Fibroblast of skin of right quadriceps (primary cell): ENCODE data around the gene MTHFD1L.
A peak's percentile ranks its signal among the peaks of the same experiment; 100 is the strongest.
"Not testable (repeated sequence)": the region's sequence is repeated elsewhere in the genome, so short reads cannot be mapped to it uniquely, and the experiment has no call there.

ENCODE experiments used
- DNase-seq: peaks from one replicate; pipeline ENCODE4 v3.0.0-alpha.2; 2013

MTHFD1L gene

GRCh38 chr6:151070631-151071051, 205.1 kb downstream of the MTHFD1L start:
- DNase-seq, result peak; percentile 53

GRCh38 chr6:151071295-151071694, 205.8 kb downstream of the MTHFD1L start:
- DNase-seq, result peak; percentile 78

- DNase-seq, result no peak
Measured at GRCh38 chr6:151073146-151073545, 207.6 kb downstream of the MTHFD1L start.

GRCh38 chr6:151073701-151074100, 208.2 kb downstream of the MTHFD1L start:
- DNase-seq, result no peak

- DNase-seq, result no peak
Measured at GRCh38 chr6:151075005-151075404, 209.5 kb downstream of the MTHFD1L start.

- peak; percentile 90 for DNase-seq
Measured at GRCh38 chr6:151075527-151075926, 210.0 kb downstream of the MTHFD1L start.

- DNase-seq, result no peak
Measured at GRCh38 chr6:151075930-151076555, 210.5 kb downstream of the MTHFD1L start.

- DNase-seq, result no peak
Measured at GRCh38 chr6:151078655-151079054, 213.2 kb downstream of the MTHFD1L start.

GRCh38 chr6:151081656-151082055, 216.2 kb downstream of the MTHFD1L start:
- no peak for DNase-seq

GRCh38 chr6:151082079-151082478, 216.6 kb downstream of the MTHFD1L start:
- peak; percentile 42 for DNase-seq

- no peak for DNase-seq
Measured at GRCh38 chr6:151084275-151084674, 218.8 kb downstream of the MTHFD1L start.

- DNase-seq, result not testable (repeated sequence)
Measured at GRCh38 chr6:151087055-151087454, 221.6 kb downstream of the MTHFD1L start.

GRCh38 chr6:151087861-151088598, 222.5 kb downstream of the MTHFD1L start:
- DNase-seq, result peak; percentile 96

GRCh38 chr6:151088599-151088935, 223.1 kb downstream of the MTHFD1L start:
- no peak for DNase-seq

GRCh38 chr6:151088963-151089362, 223.5 kb downstream of the MTHFD1L start:
- no peak for DNase-seq

- DNase-seq, result no peak
Measured at GRCh38 chr6:151089978-151090377, 224.5 kb downstream of the MTHFD1L start.

- DNase-seq, result no peak
Measured at GRCh38 chr6:151091571-151091970, 226.1 kb downstream of the MTHFD1L start.

- no peak for DNase-seq
Measured at GRCh38 chr6:151092591-151092990, 227.1 kb downstream of the MTHFD1L start.

- DNase-seq, result no peak
Measured at GRCh38 chr6:151093706-151094105, 228.2 kb downstream of the MTHFD1L start.

GRCh38 chr6:151095538-151096254, 230.2 kb downstream of the MTHFD1L start:
- DNase-seq, result no peak

GRCh38 chr6:151096255-151096612, 230.7 kb downstream of the MTHFD1L start:
- no peak for DNase-seq

- peak; percentile 30 for DNase-seq
Measured at GRCh38 chr6:151096691-151097606, 231.4 kb downstream of the MTHFD1L start.

GRCh38 chr6:151098166-151098565, 232.7 kb downstream of the MTHFD1L start:
- no peak for DNase-seq
